Heart right ventricle (tissue), 16 donors: ENCODE measurements around the gene AKT1S1. TPM values are rescaled to one million over a fixed set of nuclear protein-coding genes. Genes with fewer than 3 reads are reported as not detected.

Source experiments
- ATAC-seq, 8 donors: fragments of 200-7000 bp; cut with Tn5 transposase; one replicate each; pipeline ENCODE4 v1.9.1; 2020; ENCODE audit warnings: mild to moderate bottlenecking in 8 of 8, moderate library complexity in 8 of 8, moderate number of reproducible peaks in 1 of 8
- DNase-seq, 2 donors: peaks; one replicate each; pipeline ENCODE4 v3.0.0-alpha.2; 2020
- H3K27ac ChIP-seq, 10 donors: fragments of 200-600 bp; sonication (generic) in 2 of 10; one replicate each; pipeline versions ENCODE4 v1.5.0 to v1.8.0; 2020 to 2022; ENCODE audit warnings: mild to moderate bottlenecking in 3 of 10
- H3K27me3 ChIP-seq, 7 donors: fragments of 200-600 bp; one replicate each; pipeline ENCODE4 v1.8.0; 2021 to 2022; ENCODE audit warnings: mild to moderate bottlenecking in 2 of 7
- H3K36me3 ChIP-seq, 9 donors: fragments of 200-600 bp; sonication (generic) in 1 of 9; one replicate each; pipeline versions ENCODE4 v1.5.0 to v1.8.0; 2020 to 2022; ENCODE audit warnings: mild to moderate bottlenecking in 2 of 9
- H3K4me1 ChIP-seq, 9 donors: fragments of 200-600 bp; sonication (generic) in 1 of 9; one replicate each; pipeline versions ENCODE4 v1.5.0 to v1.8.0; 2020 to 2022; ENCODE audit warnings: mild to moderate bottlenecking in 4 of 9
- H3K4me3 ChIP-seq, 10 donors: fragments of 200-600 bp; sonication (generic) in 2 of 10; one replicate each; pipeline versions ENCODE4 v1.5.0 to v1.8.0; 2020 to 2022; ENCODE audit warnings: mild to moderate bottlenecking in 7 of 10, moderate library complexity in 2 of 10
- H3K9me3 ChIP-seq, 11 donors: fragments of 200-600 bp in 10 of 11; sonication (generic) in 2 of 11; one replicate each; pipeline versions ENCODE4 v1.5.0 to v1.8.0; 2013 to 2022; ENCODE audit warnings: mild to moderate bottlenecking in 2 of 11, control low read depth in 1 of 11, moderate library complexity in 1 of 11
- WGBS, 2 donors: extraction: QIAGEN DNeasy Blood & Tissue Kit; methylation state at CpG; one replicate each; pipeline ENCODE4 v1.1.7; 2013; ENCODE audit warnings: inconsistent platforms in 1 of 2; 5-methylcytosine and 5-hydroxymethylcytosine counted together
- intact Hi-C, 10 donors: fragments of 100-400 bp; cut with DNase I; formaldehyde crosslinking; loops; one replicate each; pipeline versions ENCODE4 v1.11.1 to v1.14.2; 2022
- polyA plus RNA-seq, 2 donors: library from polyadenylated mRNA; stranded (reverse); fragments of 200-250 nt; gene quantifications; one replicate each; pipeline ENCODE4 v1.2.3, GENCODE V29; 2013
- total RNA-seq, 10 donors: library from RNA; stranded (reverse); fragmentation: NEBNext Ultra II Directional in 3 of 10; extraction: Animal tissue kit (Norgen Biotek cat#: 25700) in 3 of 10; gene quantifications; one replicate each; pipeline versions ENCODE4 v1.2.1 to v1.2.4, GENCODE V29; 2021 to 2023
- TF ChIP-seq, protein P1 (sequence below), 9 donors: fragments of 200-600 bp; sonication (generic) in 2 of 9; IDR thresholded peaks; one replicate each; pipeline versions ENCODE4 v1.5.0 to v1.8.0; 2021 to 2022; ENCODE audit warnings: antibody characterized with exemption in 9 of 9, mild to moderate bottlenecking in 5 of 9, moderate library complexity in 1 of 9
- donor health status: Arrhythmogenic right ventricular cardiomyopathy.
- donor health status: ischemic (EF 13 %, LVEDD 7.1; RV severe dilation, severe dysfunction).
- donor health status: healthy with polysubstance abuse.
- donor health status: DM: no; HTN: yes; CAD: no.
- donor health status: DM: no; HTN: no; CAD: no.
- donor health status: ischemic (EF 25% LVEDD 6.9; RV normal size, moderate dysfunction).
- donor health status: ischemic (EF 25% LVEDD 5.7; RV mildly dilated, moderate dysfunction).
- donor health status: healthy.
- donor health status: DM: yes; HTN: yes; CAD: no.
- donor health status: Ischemic cardiomyopathy.
- donor health status: ischemic (EF 35%, LVEDD 5.7; RV mildly dilated, moderate dysfunction).
- donor health status: nonischemic (EF 11% LVEDD 7.7; RV severe dilation, severe dysfunction).
- donor health status: DM: yes; HTN: yes; CAD: no.
- donor health status: PGD.
- donor health status: ischemic (EF 29% LVEDD 5.4; RV normal size, mild dysfunction).
- donor health status: nonischemic (EF 23%, LVEDD 6.1; RV moderate dilation, normal function).

The AKT1S1 gene
- total and polyA plus RNA-seq, 12 donors, result 26.0 to 51.9 (median 32.8) TPM

DNA sequence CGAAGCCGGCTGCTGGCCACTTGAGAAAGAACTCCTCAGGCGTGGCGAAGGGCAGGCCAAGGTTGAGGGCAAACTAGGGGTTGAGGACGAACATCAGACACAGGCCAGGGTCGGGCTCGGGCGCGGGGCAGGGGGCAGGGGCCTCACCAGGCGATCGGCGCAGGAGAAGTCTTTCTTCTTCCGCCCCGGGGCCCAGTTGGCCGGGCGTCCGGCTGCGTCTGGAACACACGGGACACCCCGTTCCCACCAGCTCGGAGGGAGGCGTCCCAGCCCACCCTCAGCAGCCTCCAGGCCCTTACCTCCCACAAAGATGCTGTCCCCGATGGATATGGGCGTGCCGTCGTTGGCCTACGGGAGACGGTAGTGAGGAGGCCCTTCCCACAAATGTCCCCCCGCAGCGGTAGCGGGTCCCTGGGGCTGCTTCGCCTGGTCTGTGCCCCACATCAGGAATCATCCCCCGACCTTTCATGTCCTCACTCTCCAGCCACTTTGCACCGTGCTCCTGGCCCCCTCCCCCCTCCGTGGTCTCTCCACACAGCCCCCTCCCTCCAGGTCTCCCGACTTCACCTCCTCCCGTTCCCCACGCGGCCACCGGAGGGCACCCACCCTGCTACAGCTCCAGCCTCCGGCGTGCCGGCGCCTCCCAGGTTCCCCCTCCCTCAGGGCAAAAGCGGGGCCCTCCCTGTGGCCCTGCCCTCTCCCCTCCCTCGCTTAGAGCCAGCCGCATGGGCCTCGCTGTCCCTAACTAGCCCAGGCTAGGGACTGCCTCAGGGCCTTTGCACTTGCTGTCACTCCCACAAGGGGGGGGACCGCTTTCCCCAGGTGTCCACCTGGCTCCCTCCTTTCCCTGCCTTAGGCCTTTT, 14.5 kb downstream of the AKT1S1 start:
- no peak for DNase-seq
- 56 to 73% methylated on average over 49 of the region's 49 CpGs for WGBS, 2 donors
- TF ChIP-seq, protein P1, sequence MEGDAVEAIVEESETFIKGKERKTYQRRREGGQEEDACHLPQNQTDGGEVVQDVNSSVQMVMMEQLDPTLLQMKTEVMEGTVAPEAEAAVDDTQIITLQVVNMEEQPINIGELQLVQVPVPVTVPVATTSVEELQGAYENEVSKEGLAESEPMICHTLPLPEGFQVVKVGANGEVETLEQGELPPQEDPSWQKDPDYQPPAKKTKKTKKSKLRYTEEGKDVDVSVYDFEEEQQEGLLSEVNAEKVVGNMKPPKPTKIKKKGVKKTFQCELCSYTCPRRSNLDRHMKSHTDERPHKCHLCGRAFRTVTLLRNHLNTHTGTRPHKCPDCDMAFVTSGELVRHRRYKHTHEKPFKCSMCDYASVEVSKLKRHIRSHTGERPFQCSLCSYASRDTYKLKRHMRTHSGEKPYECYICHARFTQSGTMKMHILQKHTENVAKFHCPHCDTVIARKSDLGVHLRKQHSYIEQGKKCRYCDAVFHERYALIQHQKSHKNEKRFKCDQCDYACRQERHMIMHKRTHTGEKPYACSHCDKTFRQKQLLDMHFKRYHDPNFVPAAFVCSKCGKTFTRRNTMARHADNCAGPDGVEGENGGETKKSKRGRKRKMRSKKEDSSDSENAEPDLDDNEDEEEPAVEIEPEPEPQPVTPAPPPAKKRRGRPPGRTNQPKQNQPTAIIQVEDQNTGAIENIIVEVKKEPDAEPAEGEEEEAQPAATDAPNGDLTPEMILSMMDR (IDR thresholded peaks at IDR 0.05), result peak in 1 of 9 donors; percentile 4
- Histone ChIP-seq H3K27ac (no peak overlapping the region), H3K36me3 (peaks cover 0 to 74% (median 25%) of the 10 kb centered on the region in 9 donors), H3K9me3 (no peaks in the 10 kb centered on the region), H3K4me1 (peaks cover 12 to 30% (median 24%) of the 10 kb centered on the region in 9 donors), H3K27me3 (no peaks in the 10 kb centered on the region), H3K4me3 (no peak overlapping the region)
- intact Hi-C loops, result loop anchor here in 1 of 10 donors (10.0 kb wide), 1 partner anchor 348 kb away; the partner anchor contains the start of gene FCGRT
- ATAC-seq, result no peak

DNA sequence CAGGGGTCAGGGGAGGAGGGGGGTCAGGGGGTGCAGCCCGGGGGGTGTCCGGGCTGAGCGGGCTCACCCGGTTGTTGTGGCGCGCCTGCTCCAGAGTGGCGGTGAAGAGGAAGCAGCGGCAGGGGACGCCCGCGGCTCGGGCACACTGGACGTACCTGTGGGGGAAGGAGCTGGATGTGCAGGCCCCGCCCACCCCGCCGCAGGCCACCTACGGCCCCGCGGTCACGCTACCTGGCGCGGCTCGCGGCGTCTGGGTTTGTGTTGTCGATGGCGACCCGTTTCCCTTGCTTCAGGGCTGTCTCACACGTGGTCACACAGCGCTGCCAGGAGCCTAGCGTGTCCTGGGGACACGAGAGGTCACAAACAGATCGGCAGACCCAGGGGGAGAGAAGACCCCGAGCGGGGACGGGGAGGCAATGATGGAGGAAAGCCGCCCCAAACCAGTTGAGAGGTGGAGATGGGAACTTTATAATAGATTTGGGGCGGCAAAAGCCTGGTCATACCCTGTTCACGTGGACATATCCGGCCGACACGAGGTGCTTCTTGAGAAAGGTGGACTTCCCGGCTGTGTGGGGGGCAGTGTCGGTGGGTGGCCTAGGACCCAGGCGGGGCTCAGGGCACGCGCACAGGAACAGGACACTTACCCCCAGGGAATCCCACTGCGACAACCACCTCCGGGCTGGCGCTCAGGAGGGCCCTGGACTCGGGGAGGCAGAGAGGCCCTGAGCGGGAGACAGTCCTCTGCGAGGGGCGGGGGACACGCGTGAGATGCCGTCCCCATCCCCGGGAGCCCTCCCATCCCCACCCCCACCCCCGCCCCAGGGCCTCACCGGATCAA, 15.4 kb downstream of the AKT1S1 start:
- no peak overlapping the region for H3K4me3 ChIP-seq
- WGBS, 2 donors, result 80 to 85% methylated on average over 59 to 60 of the region's 60 CpGs
- peaks cover 0 to 82% (median 32%) of the 10 kb centered on the region in 9 donors for H3K36me3 ChIP-seq
- intact Hi-C loops, result loop anchor here in 1 of 10 donors (10.0 kb wide), 1 partner anchor 347 kb away; the partner anchor contains the start of gene FCGRT
- DNase-seq (peak in 1 of 2 donors; percentile 4), ATAC-seq (no peak)
- H3K27me3 ChIP-seq, result no peaks in the 10 kb centered on the region
- no peak overlapping the region for H3K27ac ChIP-seq
- H3K4me1 ChIP-seq, result peaks cover 12 to 29% (median 22%) of the 10 kb centered on the region in 9 donors
- TF ChIP-seq, protein P1 (IDR thresholded peaks at IDR 0.05), result no peak
- no peaks in the 10 kb centered on the region for H3K9me3 ChIP-seq

DNA sequence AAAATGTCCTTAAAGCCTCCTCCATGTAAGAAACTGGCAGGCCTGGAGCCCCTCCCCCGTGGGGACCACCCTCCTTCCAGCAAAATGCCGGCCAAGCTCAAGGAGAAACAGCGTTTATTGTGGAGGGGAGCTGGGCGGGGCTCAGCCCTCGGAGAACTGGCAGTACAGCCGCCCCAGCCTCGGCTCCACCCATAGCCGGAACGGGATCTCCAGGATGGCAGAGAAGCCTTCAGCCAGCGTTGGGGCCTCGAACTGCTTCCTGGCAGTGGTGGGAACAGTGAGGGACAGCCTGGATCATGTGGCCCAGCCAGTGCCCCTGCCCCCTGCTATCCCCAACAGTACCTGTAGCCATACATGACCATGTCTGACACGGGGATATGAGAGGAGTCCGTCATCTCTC, 16.0 kb downstream of the AKT1S1 start:
- TF ChIP-seq, protein P1 (IDR thresholded peaks at IDR 0.05), result no peak
- ATAC-seq, result peak in 1 of 8 donors; percentile 18
- DNase-seq, result peak in 1 of 2 donors; percentile 48
- Histone ChIP-seq H3K4me3 (no peak overlapping the region), H3K9me3 (no peaks in the 10 kb centered on the region), H3K36me3 (peaks cover 0 to 88% (median 32%) of the 10 kb centered on the region in 9 donors), H3K27ac (peak overlapping the region in 5 of 10 donors; percentile 10 to 33 (median 15)), H3K4me1 (peaks cover 7 to 22% (median 15%) of the 10 kb centered on the region in 9 donors), H3K27me3 (no peaks in the 10 kb centered on the region)
- intact Hi-C loops, result loop anchor here in 1 of 10 donors (10.0 kb wide), 1 partner anchor 346 kb away; the partner anchor contains the start of gene FCGRT
- WGBS, 2 donors, result 39 to 48% methylated on average over 13 of the region's 13 CpGs
